Esophagus (tissue), 2 donors: ENCODE data around the gene MMP24OS. TPM values are rescaled to one million over a fixed set of nuclear protein-coding genes. Genes with fewer than 3 reads are reported as not detected.

Experiments
- H3K27ac ChIP-seq, 2 donors: one replicate each; pipeline ENCODE4 v1.5.1; 2013; ENCODE audit warnings: low read depth in 2 of 2, mild to moderate bottlenecking in 2 of 2, inconsistent platforms in 1 of 2, low read length in 1 of 2, moderate library complexity in 1 of 2
- H3K27me3 ChIP-seq, 2 donors: one replicate each; pipeline ENCODE4 v1.6.1; 2013; ENCODE audit warnings: low read length in 2 of 2, control low read depth in 1 of 2, mild to moderate bottlenecking in 1 of 2; ENCODE audit not compliant: insufficient read depth in 2 of 2, control insufficient read depth in 1 of 2
- H3K36me3 ChIP-seq, 2 donors: one replicate each; pipeline ENCODE4 v1.6.1; 2013; ENCODE audit warnings: low read length in 1 of 2; ENCODE audit not compliant: control insufficient read depth in 2 of 2, insufficient read depth in 2 of 2
- H3K4me1 ChIP-seq, 2 donors: one replicate each; pipeline ENCODE4 v1.6.1; 2013; ENCODE audit warnings: low read length in 1 of 2; ENCODE audit not compliant: control insufficient read depth in 2 of 2, insufficient read depth in 2 of 2
- H3K4me3 ChIP-seq, 2 donors: one replicate each; pipeline ENCODE4 v1.5.1; 2013; ENCODE audit warnings: low read length in 2 of 2, mild to moderate bottlenecking in 2 of 2, low read depth in 1 of 2, moderate library complexity in 1 of 2
- H3K9me3 ChIP-seq, 2 donors: one replicate each; pipeline ENCODE4 v1.6.1; 2013; ENCODE audit warnings: mild to moderate bottlenecking in 2 of 2, low read depth in 1 of 2, low read length in 1 of 2, moderate library complexity in 1 of 2; ENCODE audit not compliant: control insufficient read depth in 2 of 2, insufficient read depth in 1 of 2
- WGBS, 2 donors: extraction: QIAGEN DNeasy Blood & Tissue Kit; methylation state at CpG; one replicate each; pipeline ENCODE4 v1.1.7; 2013; 5-methylcytosine and 5-hydroxymethylcytosine counted together
- polyA plus RNA-seq, 2 donors: library from polyadenylated mRNA; stranded (reverse); fragments of 200-250 nt; gene quantifications; one replicate each; pipeline ENCODE4 v1.2.3, GENCODE V29; 2013
- donor health status: healthy with polysubstance abuse.
- donor health status: Bipolar disorder and iron deficiency.

MMP24OS gene
- polyA plus RNA-seq, 2 donors = 25.7 to 52.2 TPM

- Histone ChIP-seq H3K4me3 (peak overlapping the region in 1 of 2 donors; percentile 66), H3K27ac (no peak overlapping the region), H3K27me3 (no peaks in the 10 kb centered on the region), H3K9me3 (no peaks in the 10 kb centered on the region), H3K4me1 (peaks cover 0 to 6% of the 10 kb centered on the region in 2 donors), H3K36me3 (no peaks in the 10 kb centered on the region)
- WGBS, 2 donors = 7 to 11% methylated on average over 41 to 74 of the region's 74 CpGs
Observed at GRCh38 chr20:35226884-35227681, 50.8 kb downstream of the MMP24OS start.

Other genes with a start within 250 kb of the MMP24OS start
- gene TRPC4AP, start 185.3 kb downstream of the MMP24OS start, polyA plus RNA-seq = 10 to 100 TPM; 25.7 to 26.9 TPM
- 1 to 10 TPM; 5.3 to 8.6 TPM for gene EDEM2, start 130.8 kb downstream of the MMP24OS start, polyA plus RNA-seq
- gene PROCR, start 106.0 kb downstream of the MMP24OS start, polyA plus RNA-seq = 1 to 10 TPM; 5.3 to 7.5 TPM
- gene MMP24, start 51.4 kb downstream of the MMP24OS start, polyA plus RNA-seq = under 1 TPM; 0.10 to 0.12 TPM
- 100 to 1,000 TPM; 186 to 315 TPM for gene EIF6, start 6.7 kb upstream of the MMP24OS start, polyA plus RNA-seq
- gene FAM83C, start 14.3 kb upstream of the MMP24OS start, polyA plus RNA-seq = 10 to 100 TPM; 32.3 to 35.9 TPM
- 10 to 100 TPM; 17.4 to 18.9 TPM for gene UQCC1, start 133.9 kb upstream of the MMP24OS start, polyA plus RNA-seq
- gene GDF5, start 160.1 kb upstream of the MMP24OS start, polyA plus RNA-seq = under 1 TPM in 1 of 2 donors, not detected in 1; 0.02 TPM
- 10 to 100 TPM in 1 of 2 donors, 1 to 10 TPM in 1; 6.8 to 20.7 TPM for gene CEP250, start 177.5 kb upstream of the MMP24OS start, polyA plus RNA-seq